Gastrocnemius medialis (tissue), 4 donors: ENCODE measurements around the gene RABIF. TPM values are rescaled to one million over a fixed set of nuclear protein-coding genes. Genes with fewer than 3 reads are reported as not detected.
"Not testable (repeated sequence)": the region's sequence is repeated elsewhere in the genome, so short reads cannot be mapped to it uniquely, and the experiment has no call there.

Source experiments
- ATAC-seq, 2 donors: fragments of 150-250 bp; one replicate each; pipeline ENCODE4 v1.9.1; 2016
- DNase-seq, 2 donors: peaks; one replicate each; pipeline ENCODE4 v3.0.0-alpha.2; 2019
- H3K27ac ChIP-seq, 4 donors: fragments of 200-600 bp; sonication (generic); 1 replicate in 1 of 4; 2 replicates in 3 of 4; pipeline ENCODE4 v1.5.1; 2016 to 2018; ENCODE audit warnings: mild to moderate bottlenecking in 2 of 4, moderate library complexity in 1 of 4
- H3K27me3 ChIP-seq, 3 donors: fragments of 200-600 bp; sonication (generic) in 2 of 3; 1 replicate in 1 of 3; 2 replicates in 2 of 3; pipeline versions ENCODE4 v1.5.1 to v1.6.0; 2016 to 2019; ENCODE audit warnings: mild to moderate bottlenecking in 1 of 3, moderate library complexity in 1 of 3
- H3K36me3 ChIP-seq, 2 donors: fragments of 200-600 bp; sonication (generic) in 1 of 2; one replicate each; pipeline ENCODE4 v1.5.1; 2017 to 2018
- H3K4me1 ChIP-seq, 2 donors: fragments of 200-600 bp; sonication (generic) in 1 of 2; one replicate each; pipeline ENCODE4 v1.5.1; 2016 to 2017; ENCODE audit warnings: mild to moderate bottlenecking in 2 of 2
- H3K4me3 ChIP-seq, 4 donors: fragments of 200-600 bp; sonication (generic) in 3 of 4; 1 replicate in 1 of 4; 2 replicates in 3 of 4; pipeline ENCODE4 v1.5.1; 2016 to 2019; ENCODE audit warnings: mild to moderate bottlenecking in 2 of 4
- H3K9me3 ChIP-seq, 3 donors: fragments of 200-600 bp; sonication (generic) in 2 of 3; 1 replicate in 1 of 3; 2 replicates in 2 of 3; pipeline ENCODE4 v1.5.1; 2016 to 2019
- POLR2A ChIP-seq, 2 donors: fragments of 450-650 bp; IDR thresholded peaks; one replicate each; pipeline ENCODE4 v1.6.1; 2017; ENCODE audit warnings: antibody characterized with exemption in 2 of 2, mild to moderate bottlenecking in 2 of 2, moderate library complexity in 2 of 2
- in situ Hi-C, 4 donors: fragments of 200-750 bp; cut with MboI; loops; one replicate each; pipeline versions ENCODE4 v1.15.0 to v1.8.0; 2017; ENCODE audit warnings: low sequenced_read_pairs in 4 of 4
- intact Hi-C: fragments of 100-400 bp; cut with DNase I; formaldehyde crosslinking; loops from one replicate; pipeline ENCODE4 v1.15.1; 2023; ENCODE audit warnings: low total_unique reads
- total RNA-seq, 4 donors: library from RNA; depleted of rRNA; stranded (reverse); fragments of >200 nt; gene quantifications; one replicate each; pipeline versions ENCODE4 v1.1.0 to v1.2.3, GENCODE V29; 2016
- TF ChIP-seq, protein P1 (sequence below), 5 experiments: fragments of 450-650 bp in 3 of 5; fragments of 200-600 bp in 2 of 5; sonication (generic) in 2 of 5; IDR thresholded peaks in 4 of 5; conservative IDR thresholded peaks in 1 of 5; 1 replicate in 4 of 5; 2 replicates in 1 of 5; pipeline ENCODE4 v1.5.1; 2016 to 2019; ENCODE audit warnings: antibody characterized with exemption in 5 of 5, mild to moderate bottlenecking in 3 of 5, moderate library complexity in 3 of 5

RABIF gene
- total RNA-seq, 4 donors from 2014 or later: 2.6 to 9.2 (median 3.9) TPM

DNA sequence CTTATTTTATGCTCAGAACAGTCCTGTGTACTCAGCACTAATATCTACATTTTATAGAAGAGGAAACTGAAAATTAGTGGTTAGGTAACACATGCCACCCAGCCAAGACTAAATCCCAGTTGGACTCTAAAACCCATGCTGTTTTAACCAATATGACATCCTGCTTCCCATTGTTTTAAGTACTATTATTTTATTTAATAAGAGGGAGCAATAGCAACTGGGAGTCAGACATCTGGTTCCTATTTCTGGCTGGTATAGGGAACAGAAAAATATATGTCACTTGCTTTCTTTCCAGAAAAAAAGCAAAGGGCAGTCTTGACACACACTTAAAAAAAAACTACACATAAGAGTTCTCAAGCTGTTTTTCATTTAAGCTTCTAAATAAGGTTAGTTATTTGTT is 26.2 kb upstream of the RABIF start:
- Histone ChIP-seq H3K27ac (no peak overlapping the region), H3K36me3 (peaks cover 4 to 79% of the 10 kb centered on the region in 2 donors), H3K4me1 (no peaks in the 10 kb centered on the region), H3K9me3 (no peaks in the 10 kb centered on the region), H3K27me3 (no peaks in the 10 kb centered on the region), H3K4me3 (no peak overlapping the region)
- intact Hi-C loops (no loop called here), in situ Hi-C loops (no loop called here)
- TF ChIP-seq, protein P1, sequence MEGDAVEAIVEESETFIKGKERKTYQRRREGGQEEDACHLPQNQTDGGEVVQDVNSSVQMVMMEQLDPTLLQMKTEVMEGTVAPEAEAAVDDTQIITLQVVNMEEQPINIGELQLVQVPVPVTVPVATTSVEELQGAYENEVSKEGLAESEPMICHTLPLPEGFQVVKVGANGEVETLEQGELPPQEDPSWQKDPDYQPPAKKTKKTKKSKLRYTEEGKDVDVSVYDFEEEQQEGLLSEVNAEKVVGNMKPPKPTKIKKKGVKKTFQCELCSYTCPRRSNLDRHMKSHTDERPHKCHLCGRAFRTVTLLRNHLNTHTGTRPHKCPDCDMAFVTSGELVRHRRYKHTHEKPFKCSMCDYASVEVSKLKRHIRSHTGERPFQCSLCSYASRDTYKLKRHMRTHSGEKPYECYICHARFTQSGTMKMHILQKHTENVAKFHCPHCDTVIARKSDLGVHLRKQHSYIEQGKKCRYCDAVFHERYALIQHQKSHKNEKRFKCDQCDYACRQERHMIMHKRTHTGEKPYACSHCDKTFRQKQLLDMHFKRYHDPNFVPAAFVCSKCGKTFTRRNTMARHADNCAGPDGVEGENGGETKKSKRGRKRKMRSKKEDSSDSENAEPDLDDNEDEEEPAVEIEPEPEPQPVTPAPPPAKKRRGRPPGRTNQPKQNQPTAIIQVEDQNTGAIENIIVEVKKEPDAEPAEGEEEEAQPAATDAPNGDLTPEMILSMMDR (IDR thresholded peaks at IDR 0.05 in 4 of 5, conservative IDR thresholded peaks at IDR 0.05 in 1 of 5): no peak
- no peak for TF ChIP-seq POLR2A (IDR thresholded peaks at IDR 0.05)
- no peak for ATAC-seq
- no peak for DNase-seq

DNA sequence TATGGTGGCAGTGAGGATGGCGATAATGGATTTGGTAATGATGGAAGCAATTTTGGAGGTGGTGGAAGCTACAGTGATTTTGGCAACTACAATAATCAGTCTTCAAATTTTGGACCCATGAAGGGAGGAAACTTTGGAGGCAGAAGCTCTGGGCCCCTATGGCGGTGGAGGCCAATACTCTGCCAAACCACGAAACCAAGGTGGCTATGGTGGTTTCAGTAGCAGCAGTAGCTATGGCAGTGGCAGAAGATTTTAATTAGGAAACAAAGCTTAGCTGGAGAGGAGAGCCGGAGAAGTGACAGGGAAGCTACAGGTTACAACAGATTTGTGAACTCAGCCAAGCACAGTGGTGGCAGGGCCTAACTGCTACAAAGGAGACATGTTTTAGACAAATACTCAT is 23.5 kb upstream of the RABIF start:
- H3K4me1 ChIP-seq, DNase-seq, H3K27me3 ChIP-seq, H3K27ac ChIP-seq, intact Hi-C loops, H3K9me3 ChIP-seq, H3K4me3 ChIP-seq, in situ Hi-C loops, ATAC-seq: not testable (repeated sequence)
- H3K36me3 ChIP-seq: peaks cover 2 to 90% of the 10 kb centered on the region in 2 donors

DNA sequence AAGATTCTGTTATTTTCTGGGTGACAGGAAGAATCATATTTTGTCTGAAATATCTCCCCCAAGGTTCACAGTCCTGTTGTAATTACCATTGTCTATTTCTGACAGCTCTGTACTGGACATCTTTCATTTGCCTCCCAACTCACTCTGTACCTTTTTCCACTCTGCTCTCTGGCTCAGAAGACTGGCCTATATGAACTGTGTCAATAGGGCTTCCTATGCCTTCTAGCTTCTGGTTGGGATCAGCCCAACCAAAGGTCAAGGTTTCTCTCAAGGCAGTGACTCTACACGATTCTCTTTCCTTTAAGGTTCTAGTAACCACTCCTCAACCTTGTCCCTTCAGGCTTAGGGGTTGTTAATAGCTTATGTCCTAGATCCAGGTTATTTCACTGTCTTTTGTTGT is 20.5 kb upstream of the RABIF start:
- in situ Hi-C loops: no loop called here
- H3K27ac ChIP-seq: no peak overlapping the region
- DNase-seq: no peak
- no peak for TF ChIP-seq POLR2A (IDR thresholded peaks at IDR 0.05)
- TF ChIP-seq, protein P1 (IDR thresholded peaks at IDR 0.05 in 4 of 5, conservative IDR thresholded peaks at IDR 0.05 in 1 of 5): no peak
- H3K4me1 ChIP-seq: no peaks in the 10 kb centered on the region
- no peaks in the 10 kb centered on the region for H3K9me3 ChIP-seq
- intact Hi-C loops: no loop called here
- ATAC-seq: no peak
- H3K4me3 ChIP-seq: no peak overlapping the region
- peaks cover 0 to 76% of the 10 kb centered on the region in 2 donors for H3K36me3 ChIP-seq
- no peaks in the 10 kb centered on the region for H3K27me3 ChIP-seq

DNA sequence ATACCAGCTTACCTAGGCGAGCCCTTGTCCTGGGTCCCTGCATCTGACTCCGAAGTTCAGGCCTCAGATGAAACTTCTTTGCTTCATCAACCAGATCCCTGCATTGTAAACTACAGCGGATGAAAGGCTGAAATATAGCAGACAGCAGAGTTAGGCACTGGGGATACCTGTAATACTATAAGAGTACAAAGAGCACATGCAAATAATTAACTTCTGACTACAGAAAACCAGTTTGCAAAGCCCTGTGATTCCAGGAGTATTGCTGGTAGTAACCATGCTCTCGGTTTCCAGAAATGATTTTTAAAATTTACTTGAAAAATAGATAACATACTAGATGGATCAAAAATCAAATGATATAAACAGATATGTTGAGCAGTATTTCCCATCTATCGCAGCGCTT is 20.0 kb upstream of the RABIF start:
- no peak for ATAC-seq
- no peaks in the 10 kb centered on the region for H3K27me3 ChIP-seq
- peaks cover 0 to 71% of the 10 kb centered on the region in 2 donors for H3K36me3 ChIP-seq
- DNase-seq: no peak
- TF ChIP-seq, protein P1 (IDR thresholded peaks at IDR 0.05 in 4 of 5, conservative IDR thresholded peaks at IDR 0.05 in 1 of 5): no peak
- TF ChIP-seq POLR2A (IDR thresholded peaks at IDR 0.05): no peak
- no peaks in the 10 kb centered on the region for H3K4me1 ChIP-seq
- no peak overlapping the region for H3K27ac ChIP-seq
- H3K4me3 ChIP-seq: no peak overlapping the region
- no peaks in the 10 kb centered on the region for H3K9me3 ChIP-seq
- in situ Hi-C loops: no loop called here
- intact Hi-C loops: no loop called here

DNA sequence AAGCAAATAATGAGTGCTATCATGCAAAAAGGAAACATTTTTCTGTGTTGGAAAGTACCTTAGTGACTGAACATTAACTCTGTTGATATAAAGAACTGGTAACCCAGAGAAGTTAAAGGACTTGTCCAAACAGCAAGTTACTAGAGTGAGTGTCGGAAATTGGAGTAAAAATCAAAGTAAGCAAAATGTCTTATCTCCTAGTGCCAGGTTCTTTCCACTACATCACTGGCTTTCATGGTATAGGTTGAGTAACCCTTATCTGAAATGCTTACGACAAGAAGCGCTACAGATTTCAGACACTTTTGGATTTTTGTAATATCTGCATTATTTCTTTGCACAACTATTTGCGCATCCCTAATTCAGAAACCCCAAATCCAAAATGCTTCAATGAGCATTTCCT is 16.4 kb upstream of the RABIF start:
- no peak for TF ChIP-seq POLR2A (IDR thresholded peaks at IDR 0.05)
- TF ChIP-seq, protein P1 (IDR thresholded peaks at IDR 0.05 in 4 of 5, conservative IDR thresholded peaks at IDR 0.05 in 1 of 5): no peak
- no peaks in the 10 kb centered on the region for H3K27me3 ChIP-seq
- intact Hi-C loops: no loop called here
- in situ Hi-C loops: no loop called here
- H3K4me1 ChIP-seq: no peaks in the 10 kb centered on the region
- no peak overlapping the region for H3K4me3 ChIP-seq
- H3K36me3 ChIP-seq: peaks cover 0 to 63% of the 10 kb centered on the region in 2 donors
- no peak overlapping the region for H3K27ac ChIP-seq
- DNase-seq (no peak), ATAC-seq (no peak)
- no peaks in the 10 kb centered on the region for H3K9me3 ChIP-seq

DNA sequence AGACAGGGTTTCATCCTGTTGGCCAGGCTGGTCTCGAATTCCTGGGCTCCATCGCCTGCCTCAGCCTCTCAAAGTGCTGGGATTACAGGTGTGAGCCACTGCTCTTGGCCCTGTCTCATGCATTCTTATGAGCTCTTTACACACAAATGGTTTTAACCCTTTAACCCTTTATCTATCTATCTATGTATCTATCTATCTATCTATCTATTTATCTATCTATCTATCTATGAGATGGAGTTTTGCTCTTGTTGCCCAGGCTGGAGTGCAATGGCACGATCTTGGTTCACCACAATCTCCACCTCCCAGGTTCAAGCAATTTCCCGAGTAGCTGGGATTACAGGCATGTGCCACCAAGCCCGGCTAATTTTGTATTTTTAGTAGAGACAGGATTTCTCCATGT is 14.9 kb upstream of the RABIF start:
- in situ Hi-C loops, H3K4me1 ChIP-seq, H3K9me3 ChIP-seq, DNase-seq, H3K27ac ChIP-seq, H3K4me3 ChIP-seq, intact Hi-C loops, ATAC-seq, H3K27me3 ChIP-seq: not testable (repeated sequence)
- peaks cover 0 to 53% of the 10 kb centered on the region in 2 donors for H3K36me3 ChIP-seq
